G401 (cell line): ENCODE data around the gene RELCH. TPM values are rescaled to one million over a fixed set of nuclear protein-coding genes. Genes with fewer than 3 reads are reported as not detected.

Source experiments
- DNase-seq: peaks from one replicate; pipeline ENCODE4 v3.0.0-alpha.2; 2015; ENCODE audit warnings: low spot score
- in situ Hi-C: cut with HindIII; loops from 2 replicates; pipeline ENCODE4 v1.10.0; 2016; ENCODE audit warnings: low sequenced_read_pairs, mixed read lengths
- total RNA-seq: library from RNA; depleted of rRNA; stranded (reverse); fragments of >200 nt; shearing (Covaris generic); gene quantifications from 2 replicates; pipeline ENCODE4 v1.2.3, GENCODE V29; 2014

The RELCH gene
- total RNA-seq, 1 experiment from 2014 or later, result 29.0 TPM

DNA sequence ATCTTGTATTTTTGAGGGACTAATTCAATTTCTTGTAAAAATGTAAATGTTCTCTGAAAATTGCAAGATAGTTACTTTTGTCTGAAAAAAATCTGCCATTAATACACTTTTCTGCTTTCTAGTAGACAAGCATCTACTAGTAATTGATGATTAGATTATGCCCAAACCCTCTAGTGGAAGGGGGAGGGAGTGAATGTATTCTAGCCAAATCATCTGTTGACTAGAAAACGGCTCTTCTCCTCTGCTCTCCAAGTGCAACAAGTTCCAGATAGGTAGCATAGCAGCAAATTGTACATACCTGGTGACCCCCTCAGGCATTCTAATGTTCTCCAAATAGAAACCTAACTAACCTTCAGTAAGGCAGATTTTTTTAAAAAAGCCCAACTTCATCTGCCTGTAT, 58.6 kb downstream of the RELCH start:
- no peak for DNase-seq
- in situ Hi-C loops, result no loop called here

DNA sequence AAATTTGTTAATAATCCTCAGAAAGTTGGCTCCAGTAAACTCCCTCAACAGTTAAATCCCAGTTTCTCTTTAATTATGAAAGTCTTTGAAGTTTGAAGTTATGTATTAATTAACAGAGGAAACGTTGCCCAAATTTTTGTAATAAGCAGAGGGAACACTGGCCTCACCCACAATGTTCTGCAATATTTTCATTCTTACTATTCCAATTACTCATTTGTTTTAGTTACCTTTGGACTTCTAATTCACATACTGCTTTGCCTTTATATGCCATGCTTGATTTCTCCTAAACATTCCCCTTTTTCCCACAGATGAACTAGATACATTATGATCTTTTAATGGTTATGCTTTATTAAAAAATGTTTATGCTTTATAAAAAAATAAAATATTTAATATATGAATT, 61.3 kb downstream of the RELCH start:
- DNase-seq, result no peak
- in situ Hi-C loops, result no loop called here

DNA sequence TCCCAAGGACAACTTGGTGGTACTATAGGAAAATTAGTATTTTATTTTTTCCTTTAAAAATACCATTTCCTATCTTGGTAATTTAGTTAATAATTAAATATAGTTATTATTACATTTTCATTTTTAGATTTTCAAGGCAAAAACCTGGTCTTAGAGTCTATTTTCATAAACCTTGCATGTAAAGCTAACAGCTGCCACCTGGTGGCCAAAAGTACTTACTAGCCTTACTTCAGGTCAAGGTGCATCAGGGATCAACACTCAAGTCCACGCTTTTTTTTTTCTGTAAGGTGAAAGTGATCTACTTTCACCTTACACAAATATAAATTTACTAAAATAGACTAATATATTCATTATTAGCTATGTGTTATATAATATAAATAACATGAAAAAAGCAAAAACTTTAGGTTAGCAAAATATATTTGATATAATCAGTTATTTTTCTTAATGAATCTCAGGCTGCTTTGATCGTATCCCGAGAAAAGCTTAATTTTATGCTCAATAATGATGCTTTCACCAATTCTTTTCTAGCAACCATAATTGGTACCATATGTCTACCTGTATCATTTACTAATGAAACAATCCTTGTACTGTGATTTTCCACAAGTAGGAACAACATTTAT, 62.5 kb downstream of the RELCH start:
- DNase-seq, result peak; percentile 84
- in situ Hi-C loops, result no loop called here

DNA sequence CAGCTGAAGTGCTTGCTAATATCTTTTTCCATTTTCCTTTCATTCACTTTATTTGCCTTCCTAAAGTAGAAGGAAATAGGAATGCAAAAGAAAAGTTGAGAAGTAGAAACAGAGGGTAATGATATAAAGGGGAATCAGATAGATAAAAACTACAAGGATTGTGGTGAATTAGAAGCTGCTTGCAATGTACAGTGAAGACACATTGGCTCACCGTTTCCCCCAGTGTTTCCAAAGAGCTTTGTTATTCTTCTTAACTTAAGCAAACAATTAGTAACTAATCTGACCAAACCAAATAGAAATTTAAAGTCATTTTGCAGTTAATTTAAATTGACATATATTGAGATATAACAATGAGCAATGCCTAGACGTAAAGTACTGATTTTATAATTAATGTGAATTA, 63.4 kb downstream of the RELCH start:
- in situ Hi-C loops, result no loop called here

DNA sequence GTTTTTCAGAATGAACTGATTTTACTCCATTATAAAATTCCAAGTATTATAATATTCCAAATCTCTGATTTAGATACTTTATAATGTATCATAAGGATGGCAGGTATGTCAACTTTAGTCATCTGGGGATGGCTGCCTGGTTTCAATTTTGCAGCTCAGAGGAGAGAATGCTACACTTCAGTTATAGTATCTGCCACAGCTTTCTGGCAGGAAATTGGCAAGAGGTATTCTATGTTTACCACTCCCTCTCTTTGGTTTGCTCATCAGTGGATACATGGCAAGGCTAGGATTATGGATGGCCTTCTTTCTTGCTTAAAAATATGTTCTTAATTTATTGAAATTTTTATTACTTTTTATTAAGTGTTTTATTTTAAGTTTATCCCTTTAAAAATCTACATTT, 71.0 kb downstream of the RELCH start:
- DNase-seq, result no peak
- in situ Hi-C loops, result no loop called here

More for the DNA sequence above, 63.4 kb downstream of the RELCH start:
- DNase-seq, result no peak

DNA sequence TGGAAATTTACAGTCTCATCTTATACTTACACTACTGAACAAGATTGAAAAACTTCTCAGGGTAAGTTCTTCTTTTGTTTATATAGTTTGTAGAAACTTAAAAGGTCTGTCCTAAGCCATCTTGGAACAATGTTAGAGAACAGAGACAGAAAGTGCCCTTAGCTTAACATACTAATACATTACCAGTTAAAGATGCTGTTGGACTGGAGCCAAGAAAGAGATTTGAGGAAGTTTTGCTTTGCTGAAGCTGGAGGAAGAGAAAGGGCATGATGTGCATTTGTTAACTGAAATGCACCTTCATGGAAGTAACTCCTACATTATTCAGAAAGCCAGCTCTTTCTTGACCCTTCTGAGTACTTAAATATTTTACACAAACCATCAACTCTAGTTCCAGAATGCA, 71.6 kb downstream of the RELCH start:
- DNase-seq, result no peak
- in situ Hi-C loops, result no loop called here

DNA sequence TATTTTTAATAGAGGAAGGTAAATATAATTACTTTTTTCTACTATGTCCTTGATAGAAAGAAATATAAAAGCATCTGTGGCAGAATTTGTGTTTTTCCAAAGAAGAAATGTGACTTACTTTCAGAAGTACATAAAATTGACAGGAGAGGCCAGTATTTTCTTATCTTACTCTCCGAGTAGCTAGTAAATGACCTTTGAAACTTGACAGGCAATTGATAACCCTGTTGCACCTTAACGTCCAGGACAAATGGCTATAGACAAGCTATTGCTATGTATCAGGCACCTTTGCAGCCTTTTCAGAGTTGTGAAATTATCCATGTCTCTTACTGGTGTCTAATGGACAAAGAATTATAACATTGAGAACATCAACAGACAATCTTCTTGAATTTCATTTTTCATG, 75.0 kb downstream of the RELCH start:
- no peak for DNase-seq
- in situ Hi-C loops, result no loop called here

DNA sequence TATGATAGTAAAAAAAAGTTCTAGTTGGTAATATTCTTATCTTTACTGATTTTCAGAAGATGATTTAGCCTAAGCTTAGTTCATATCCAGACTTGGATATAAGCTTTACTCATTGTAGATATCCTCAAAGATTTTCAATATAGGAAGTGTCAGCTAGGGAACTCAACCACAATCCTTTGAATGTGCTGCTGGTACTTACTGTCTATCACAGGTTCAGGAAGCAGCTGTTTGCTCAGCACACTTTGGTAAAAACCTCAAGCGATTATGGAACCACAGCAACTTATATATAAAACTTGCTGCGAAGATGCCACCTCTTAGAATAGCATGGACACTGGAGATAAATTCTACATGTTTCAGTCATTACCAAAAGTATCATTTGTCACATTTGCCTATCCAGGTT, 77.9 kb downstream of the RELCH start:
- in situ Hi-C loops, result no loop called here

DNA sequence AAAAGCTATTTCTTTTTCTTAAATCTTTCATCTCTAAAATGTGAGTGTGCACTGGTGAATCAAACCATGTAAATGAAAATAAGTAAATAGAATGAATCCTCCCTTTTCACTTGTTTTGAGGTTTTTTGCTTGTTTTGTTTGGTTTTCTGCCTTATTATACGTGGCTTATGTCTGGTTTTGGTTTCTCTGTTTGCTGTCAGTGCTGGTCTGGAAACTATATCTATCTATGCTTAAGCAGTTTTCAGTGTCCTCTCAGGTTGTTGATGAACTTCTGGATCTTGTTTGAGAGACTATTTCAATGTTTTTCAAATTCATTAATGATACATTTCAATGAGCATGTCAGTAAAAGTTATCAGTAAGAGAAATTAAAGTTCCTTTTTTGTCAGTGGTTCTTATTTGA, 90.0 kb downstream of the RELCH start:
- DNase-seq, result no peak
- in situ Hi-C loops, result no loop called here

More for the DNA sequence above, 77.9 kb downstream of the RELCH start:
- DNase-seq, result no peak

DNA sequence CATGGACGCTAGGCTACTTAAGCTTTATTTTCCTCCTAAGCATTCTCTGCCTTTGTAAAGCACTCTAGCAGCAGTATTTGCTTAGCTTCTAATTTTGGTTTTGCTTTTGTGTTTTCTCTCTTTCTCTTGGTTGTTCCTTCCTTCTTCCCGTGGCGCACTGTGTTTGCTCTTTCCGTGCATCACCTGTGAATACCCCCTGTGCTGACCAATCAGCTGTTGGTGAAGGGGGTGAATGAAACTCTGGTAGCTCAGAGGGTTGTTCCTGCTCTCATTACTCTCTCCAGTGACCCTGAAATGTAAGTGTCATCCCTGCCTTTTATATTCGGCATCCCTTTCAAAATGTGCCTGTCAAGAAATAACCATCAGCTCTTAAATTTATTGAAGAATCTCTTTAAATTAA, 92.5 kb downstream of the RELCH start:
- in situ Hi-C loops, result no loop called here
- no peak for DNase-seq

DNA sequence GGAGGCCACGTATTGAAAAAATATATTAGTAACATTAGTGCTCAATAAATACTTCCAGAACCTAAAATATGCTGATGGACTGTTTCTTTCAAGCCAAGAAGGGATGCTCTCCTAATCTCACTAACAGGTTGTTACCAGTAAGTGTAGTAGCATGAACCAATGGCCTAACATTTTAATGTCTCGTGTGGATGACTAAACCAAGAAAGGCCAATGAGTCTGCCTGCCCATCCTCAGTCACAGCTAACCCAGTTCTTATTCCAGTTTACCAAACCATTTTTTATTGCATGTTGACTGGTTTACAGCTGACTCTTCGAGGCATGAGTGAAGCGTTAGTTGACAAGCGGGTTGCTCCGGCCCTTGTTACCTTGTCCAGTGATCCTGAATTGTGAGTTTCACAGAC, 93.0 kb downstream of the RELCH start:
- DNase-seq, result no peak
- in situ Hi-C loops, result no loop called here

DNA sequence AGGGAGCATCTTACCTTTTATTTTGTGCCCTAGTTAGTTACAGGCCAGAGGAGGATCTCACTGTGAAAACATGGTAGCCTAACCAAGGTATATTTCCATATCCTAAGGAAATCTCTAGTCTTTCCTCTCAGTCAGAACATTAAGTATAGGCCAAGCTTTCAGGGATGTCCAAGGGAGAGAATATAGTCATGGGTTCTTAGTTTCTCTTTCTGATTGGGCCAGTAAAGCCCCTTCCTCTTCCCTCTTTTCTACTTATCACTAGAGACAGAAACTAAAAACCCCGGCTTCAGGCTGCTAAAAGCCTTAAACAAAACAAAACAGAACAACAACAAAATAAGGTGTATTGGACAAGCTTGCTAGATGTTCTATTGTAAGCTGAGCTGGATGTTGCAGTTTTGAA, 93.7 kb downstream of the RELCH start:
- DNase-seq, result no peak
- in situ Hi-C loops, result no loop called here

DNA sequence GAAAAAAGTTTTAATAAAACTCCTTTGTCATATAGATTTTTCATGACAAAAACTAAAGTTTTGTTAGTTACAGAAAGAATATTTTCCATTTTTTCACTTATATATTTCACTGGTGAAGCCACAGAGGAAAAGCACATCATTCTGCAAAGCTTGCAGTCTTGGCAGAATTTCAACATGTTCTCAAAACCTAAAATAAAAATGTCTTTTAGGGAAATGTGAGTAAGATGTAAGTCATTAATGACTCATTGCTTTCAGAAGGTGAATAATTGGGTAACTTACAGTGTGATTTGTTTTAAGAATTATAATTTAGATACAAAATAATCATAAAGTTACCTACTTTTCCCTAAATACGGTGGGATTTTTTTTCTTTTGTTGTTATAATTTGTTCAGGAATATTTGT, 94.6 kb downstream of the RELCH start:
- in situ Hi-C loops, result no loop called here
- DNase-seq, result no peak

DNA sequence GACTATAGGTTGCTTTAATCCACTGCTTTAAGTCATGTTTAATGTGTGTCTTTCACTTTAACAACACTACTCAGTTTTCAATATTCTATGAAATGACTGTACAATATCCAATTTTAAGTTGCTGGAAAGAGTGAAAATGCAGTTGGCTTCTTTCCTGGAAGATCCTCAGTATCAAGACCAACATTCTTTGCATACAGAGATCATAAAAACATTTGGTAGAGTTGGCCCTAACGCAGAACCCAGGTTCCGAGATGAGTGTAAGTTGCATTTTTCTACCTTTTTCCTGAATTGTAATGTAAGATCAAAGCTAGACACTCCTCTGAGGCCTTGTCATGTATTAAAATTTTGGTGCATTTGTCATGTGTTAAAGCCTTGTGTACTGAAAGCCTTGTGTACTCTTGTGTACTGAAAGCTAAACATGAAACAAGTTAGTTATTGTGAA, 95.2 kb downstream of the RELCH start:
- in situ Hi-C loops, result no loop called here
- DNase-seq, result no peak

DNA sequence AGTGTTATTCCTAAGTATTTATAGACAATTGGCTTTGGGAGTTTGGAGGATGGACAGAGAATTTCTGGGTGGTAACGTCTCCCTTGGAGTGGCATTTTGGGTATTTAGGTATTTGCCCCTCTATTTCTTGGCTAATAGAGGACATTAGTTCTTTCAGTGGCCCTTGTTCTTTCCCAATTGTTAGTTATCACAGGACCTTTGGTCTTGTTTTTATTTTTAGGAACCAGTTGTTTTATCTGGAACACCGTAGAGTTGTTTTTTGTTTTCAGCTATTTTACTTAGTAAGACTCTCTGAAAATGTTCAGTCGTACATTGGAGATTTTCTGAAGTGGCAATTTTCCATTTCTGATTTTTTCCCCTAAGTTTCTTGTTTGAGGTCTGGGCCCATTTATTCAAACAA, 97.6 kb downstream of the RELCH start:
- no peak for DNase-seq
- in situ Hi-C loops, result no loop called here

DNA sequence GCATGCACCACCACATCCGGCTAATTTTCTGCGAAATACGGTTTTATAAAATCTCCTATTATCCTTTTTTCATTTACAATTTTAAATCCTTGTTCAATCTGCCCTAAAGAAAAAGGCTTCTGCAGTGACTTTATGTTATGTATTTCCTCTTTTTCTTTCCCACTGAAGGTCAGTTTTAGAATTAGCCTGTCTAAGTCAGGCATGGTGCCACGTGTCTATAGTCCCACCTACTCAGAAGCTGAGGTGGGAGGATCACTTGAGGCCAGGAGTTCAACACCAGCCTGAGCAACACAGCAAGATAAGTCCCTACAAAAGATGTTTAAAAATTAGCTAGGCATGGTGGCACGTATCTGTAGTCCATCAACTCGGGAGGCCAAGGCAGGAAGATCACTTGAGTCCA, 98.2 kb downstream of the RELCH start:
- in situ Hi-C loops, result no loop called here
- DNase-seq, result no peak

DNA sequence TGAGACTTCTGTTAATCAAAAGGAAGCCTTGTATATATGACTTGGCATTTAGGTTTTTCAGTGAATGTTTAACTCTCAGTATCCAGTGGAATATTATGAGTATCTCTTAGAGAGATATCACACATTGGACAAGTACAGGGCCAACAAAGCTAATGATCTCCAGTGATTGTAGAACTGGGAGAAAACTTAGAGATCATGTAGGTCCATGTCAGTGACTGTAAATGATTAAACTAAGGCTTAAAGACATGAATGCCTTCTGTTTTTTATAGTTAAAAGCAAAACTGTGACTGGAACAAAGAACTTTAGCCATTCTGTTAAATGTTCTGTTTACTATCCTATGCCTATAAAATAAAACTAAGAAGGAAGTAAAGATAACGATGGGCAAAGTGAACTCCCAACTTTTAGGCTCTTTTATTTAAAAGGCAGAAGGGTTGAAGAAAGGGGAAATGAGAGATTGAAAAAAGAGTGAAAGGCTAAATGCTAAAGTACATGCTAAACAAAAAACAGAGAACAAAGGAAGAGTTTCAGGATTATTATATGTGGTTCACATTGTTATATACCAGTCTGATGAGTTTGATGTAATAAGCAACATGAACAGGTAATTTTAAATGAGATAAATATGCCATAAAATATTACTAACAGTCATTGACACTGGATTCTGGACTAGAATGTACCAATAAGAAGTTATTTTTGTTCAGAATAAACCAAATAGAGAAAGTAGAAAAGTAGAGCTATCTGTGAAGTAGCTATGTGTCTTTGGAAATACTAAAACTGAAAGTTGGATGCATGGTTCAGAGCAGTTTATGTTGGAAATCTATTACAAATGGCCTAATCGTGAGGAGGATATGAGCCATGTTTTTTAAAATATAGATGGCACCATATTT, 101.0 kb downstream of the RELCH start:
- in situ Hi-C loops, result no loop called here
- no peak for DNase-seq

DNA sequence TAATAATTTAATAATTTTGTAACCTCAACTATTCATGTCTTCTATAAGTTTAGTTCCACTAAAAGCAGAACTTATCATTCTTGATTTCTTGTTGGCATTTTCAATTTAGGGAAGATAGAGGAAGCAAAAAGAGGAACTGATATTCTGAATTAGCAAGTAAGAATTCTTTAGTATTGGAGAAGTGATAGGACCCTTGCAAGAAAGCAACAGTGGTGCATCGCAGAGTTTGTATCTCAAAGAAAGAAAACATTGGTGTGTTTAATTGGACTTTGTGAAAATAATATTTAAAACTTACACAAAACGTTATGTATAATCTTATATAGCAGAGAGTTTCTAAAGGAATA, 101.6 kb downstream of the RELCH start:
- DNase-seq, result no peak
- in situ Hi-C loops, result no loop called here

DNA sequence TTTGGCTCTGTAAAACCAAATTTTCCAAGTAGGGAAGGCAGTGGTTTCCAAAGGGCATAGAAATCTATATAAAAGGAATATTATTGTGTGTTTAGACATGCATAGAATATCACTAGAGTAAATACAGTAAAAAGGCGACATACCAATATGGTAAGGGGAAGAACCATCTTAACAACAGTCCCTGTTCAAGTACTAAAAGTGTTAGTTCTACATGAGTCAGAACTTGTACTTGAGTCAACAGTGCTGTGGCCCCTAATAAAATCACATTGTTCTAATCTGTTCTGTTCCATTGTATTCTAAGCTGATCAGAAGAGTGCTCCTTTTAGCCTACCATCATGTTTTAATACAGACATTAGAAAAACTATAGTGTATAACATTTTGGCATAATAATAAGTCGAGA, 102.0 kb downstream of the RELCH start:
- in situ Hi-C loops, result no loop called here

DNA sequence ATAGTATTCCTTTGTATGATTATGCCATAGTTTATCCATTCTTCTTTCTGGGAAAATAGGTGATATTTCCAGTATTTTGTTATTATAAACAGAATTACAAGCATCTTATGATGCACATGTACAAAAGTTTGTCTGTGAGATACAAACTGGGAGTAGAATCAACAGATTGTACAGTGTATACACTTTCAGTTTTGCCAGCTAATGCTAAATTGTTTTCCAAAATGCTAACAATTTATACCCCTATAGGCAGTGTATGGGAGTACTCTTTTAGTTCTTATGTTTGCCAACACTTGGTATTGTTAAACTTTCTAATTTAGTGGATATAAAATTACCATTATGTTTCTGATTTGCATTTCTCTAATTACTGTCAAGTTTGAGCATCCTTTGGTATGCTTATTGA, 107.0 kb downstream of the RELCH start:
- DNase-seq, result no peak

More for the DNA sequence above, 102.0 kb downstream of the RELCH start:
- no peak for DNase-seq

More for the DNA sequence above, 107.0 kb downstream of the RELCH start:
- in situ Hi-C loops, result no loop called here
